Right renal cortex interstitium (tissue), 3 donors: ENCODE measurements around the gene OPN4. TPM values are rescaled to one million over a fixed set of nuclear protein-coding genes. Genes with fewer than 3 reads are reported as not detected.

Source experiments
- DNase-seq, 3 donors: peaks; one replicate each; pipeline ENCODE4 v3.0.0-alpha.2; 2013; ENCODE audit warnings: low read depth in 3 of 3, low spot score in 2 of 3
- polyA plus RNA-seq, 3 donors: library from polyadenylated mRNA; unstranded; fragments of 120-200 nt; gene quantifications; one replicate each; pipeline ENCODE4 v1.2.1, GENCODE V29; 2013; ENCODE audit not compliant: insufficient read length in 3 of 3

Gene OPN4
- polyA plus RNA-seq, 3 donors = not detected

DNA sequence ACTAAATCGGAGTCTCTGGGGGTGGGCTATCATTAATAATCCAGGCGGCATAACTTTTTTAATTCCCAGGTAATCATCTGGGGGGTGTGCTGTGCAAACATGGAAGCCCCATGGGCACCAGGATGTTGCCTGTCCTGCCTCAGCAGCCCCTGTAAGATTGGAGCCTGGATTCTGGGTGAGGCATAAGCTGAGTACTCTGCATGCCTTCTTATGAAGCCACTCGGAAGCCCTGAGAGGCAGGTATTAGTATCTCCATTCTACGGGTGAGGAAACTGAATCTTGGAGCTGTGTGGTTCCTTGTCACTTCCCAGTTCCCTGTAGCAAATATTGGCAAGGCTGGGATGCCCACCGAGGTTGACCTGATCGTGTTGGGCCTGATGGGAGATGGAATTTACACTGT, 7.4 kb upstream of the OPN4 start:
- no peak for DNase-seq

DNA sequence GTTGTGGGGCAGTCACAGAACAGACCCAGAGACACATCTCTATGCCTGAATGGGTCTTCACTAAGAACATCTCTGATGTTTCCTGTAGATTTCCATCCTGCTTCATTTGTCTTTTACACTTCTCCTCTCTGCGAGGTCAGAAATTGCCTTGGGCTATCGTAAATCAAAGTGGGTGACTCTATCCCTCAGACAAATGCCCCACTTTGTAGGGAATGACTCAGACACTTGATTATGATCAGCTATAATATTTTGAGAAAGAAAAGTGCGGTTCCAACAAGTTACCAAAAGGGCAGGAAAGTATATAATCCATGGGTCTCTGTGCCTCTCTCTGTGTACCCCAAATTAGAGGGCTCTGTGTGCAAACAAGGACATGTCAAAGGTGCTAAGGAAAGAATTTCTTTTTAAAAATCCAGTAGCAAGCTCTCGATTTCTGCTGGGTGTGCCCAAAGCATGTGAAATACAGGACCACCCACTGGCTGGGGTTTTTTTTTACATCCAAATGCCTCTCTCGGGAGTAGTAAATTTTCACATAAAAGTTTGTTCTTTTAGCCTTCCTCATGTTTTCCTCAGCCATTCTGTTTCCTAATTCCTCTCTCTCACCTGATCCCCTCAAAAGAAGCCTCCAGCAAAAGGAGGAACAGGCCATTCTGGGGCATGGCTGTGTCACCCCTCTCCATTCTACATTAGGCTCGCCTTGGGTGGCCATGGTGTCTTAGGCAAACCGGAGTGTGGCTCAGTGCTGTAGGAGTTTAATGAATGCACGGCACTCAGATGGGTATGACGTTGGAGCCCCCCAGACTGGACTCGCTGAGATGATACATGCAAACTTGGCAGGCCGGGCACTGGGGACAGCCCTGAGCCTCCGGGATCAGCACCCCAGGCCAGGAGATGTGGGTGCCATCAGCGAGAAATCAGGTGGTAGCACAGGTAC, 6.3 kb upstream of the OPN4 start:
- no peak for DNase-seq

DNA sequence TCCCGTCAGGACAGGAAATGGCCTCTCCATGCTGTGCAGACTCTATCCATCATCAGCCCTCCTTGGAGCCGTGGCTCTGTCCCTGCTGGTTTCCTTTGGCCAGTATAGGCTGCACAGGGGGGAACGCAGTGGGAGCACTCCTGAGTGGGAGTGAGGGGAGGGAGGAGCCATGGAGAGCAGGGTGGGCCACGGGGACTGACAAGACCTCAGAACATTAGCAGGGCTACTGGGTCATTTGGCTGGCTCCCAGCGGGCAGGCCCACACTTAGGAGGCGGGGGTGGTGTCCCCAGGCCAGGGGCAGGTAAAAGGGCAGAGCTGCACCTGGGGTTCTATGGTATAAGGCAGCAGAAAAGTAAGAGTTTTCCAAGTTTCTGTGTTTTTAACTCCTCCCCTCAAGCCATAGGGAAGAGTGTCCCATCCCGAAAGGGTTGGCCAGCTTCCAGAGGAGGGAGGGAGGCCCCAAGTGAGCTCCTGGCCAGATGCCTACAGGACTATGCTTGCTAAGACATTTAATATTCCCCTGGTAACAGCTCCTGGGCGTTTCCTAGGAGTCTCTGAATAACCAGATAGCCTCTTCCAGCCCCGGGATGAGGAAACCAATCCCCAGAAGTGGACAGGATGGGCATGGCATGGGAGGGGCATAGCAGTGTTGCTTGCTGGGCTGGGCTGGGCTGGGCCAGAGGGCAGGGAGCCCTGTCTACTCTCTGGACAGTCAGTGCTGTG, 5.5 kb upstream of the OPN4 start:
- DNase-seq = peak in 1 of 3 donors; percentile 52

DNA sequence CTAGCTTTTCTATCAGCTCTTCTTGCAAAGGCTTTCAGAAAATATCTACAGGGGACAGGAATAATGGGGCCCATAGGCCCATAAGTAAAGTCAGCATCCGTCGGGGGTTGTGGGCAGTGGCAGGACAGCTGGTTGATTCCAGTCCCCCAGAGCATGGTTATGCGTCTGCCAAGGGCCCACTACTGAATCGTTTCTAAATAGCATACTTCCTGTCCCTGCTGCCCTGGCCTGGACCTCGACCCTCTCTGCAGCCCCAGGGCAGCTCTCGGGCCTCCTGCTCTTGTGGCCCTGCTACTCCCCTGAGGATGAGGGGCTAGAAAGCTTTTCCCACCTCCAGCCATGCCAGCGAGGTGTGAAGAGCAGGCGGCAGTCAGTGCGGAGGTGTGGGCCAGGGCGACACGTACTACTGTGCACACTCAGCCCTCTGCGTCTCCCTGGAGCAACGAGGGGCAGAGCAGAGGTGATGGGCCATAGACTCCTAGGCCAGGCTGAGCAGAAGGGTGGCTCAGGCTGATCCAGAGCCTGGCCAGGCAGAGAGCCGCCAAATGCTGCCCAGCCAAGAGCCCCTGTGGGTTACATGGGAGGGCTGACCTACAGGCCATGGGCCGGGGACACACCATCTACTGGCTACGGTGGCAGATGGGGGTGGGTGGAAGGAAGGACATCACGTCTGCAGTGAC, 4.7 kb upstream of the OPN4 start:
- DNase-seq = no peak

DNA sequence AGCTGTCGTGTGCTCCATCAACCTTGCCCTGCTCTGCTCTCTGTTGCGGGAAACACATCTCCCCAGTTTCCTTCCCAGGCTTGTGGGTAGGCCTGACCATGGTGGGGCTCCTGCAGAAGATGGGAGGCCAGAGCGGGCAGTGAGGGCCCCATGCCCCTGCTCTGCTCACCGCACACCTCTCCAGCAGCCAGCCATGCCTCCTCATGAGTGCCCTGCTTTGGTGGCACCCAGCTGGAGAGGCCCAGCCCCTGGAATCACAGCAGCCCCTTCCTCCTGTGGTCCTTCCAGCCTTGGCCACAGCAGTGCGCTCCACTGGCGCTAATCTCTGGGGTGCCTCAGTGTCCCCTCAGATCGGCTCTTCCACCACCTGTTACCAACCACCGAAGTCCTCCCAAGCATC, 4.2 kb upstream of the OPN4 start:
- DNase-seq = no peak

DNA sequence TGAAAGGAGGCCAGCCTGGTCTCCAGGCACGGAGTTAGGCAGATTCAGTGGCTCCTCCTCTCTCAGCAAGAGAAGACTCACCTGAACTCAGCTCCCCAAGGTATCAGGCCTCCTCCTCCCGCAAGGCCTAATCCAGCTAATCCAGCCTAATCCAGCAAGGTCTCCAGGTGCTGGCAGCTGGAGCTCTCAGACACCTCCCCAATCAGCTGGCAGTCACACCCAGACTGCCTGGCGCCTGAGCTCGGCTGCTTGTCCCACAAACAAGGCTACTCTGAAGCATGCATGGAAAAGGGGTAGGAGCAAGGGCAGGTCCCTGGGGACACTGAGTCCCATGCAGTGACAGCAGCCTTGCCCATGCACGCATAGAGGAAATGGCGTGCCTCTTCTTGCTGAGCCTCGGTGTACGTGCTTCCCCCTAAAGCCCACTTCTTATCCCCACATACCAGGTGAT, 3.3 kb upstream of the OPN4 start:
- no peak for DNase-seq

DNA sequence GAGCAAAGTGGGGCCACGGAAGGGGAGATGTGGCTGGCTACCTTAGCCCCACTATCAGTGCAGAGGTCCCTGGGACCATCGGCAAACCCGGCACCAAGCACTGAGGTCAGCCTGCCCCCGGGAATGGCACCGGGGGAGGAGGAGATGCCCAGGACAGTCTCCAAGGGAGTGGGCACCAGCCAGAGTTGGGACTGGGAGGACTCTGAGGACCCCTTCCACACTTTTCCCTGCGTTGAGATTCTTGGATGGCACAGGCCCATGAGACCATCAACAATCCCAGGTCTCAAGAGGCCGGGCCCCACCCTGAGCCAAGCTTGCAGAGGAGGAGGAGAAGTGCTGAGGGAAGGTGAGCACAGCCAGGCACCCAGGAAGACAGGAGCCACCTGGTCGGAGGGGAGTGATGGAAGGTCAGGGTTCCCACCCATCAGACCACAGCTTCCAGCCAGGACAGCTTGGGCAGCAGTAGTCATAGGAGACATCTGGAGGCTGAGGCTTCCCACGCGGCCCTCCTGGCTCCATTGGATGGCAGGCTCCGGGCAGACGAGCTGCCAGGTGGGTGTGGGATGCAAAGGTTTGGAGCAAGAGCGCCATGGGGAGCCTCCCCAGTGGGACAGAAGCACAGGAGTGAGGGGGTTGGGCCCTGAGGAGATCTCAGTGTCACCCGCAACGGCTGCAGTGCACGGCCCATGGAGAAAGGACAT, 2.6 kb upstream of the OPN4 start:
- DNase-seq = no peak

DNA sequence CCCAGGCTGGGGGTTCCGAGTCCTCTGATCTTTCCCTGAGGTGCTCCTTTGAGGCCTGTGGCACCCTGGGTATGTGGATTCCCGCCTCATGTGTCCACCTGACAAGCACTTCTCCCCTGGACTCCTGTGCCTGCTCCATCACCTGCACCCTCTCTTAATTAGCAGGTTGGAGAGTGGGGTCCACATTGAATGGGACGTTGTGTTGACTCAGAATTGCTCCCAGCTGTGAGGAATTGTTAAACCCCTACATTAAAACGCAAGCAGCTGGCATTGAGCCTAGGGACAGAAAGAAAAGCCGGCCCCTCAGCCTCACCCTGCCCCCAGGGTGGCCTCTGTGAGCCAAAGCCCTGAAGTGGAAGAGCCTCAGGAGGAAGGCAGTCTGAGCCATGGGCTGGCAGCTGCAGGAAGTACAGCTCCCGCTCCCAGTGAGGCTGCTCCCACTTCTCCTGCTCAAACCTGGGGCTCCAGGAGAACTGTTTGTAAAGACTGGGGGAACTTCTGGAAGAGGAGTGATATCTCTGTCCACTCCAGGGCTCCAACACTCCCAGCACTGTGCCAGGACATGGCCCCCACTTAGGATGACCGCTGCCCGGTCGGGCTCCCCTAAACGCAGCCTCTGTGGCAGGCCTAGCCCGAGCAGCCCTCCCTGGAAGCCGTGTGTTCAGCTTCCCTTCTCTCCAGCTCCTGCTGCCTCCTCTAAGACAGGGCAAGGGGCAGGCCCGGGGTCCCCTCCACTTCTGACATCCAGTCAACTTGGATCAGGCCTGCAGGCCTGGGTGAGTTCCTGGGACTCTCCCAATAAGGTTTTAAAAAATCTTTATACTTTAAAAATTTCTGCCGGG, 1.8 kb upstream of the OPN4 start:
- DNase-seq = no peak

DNA sequence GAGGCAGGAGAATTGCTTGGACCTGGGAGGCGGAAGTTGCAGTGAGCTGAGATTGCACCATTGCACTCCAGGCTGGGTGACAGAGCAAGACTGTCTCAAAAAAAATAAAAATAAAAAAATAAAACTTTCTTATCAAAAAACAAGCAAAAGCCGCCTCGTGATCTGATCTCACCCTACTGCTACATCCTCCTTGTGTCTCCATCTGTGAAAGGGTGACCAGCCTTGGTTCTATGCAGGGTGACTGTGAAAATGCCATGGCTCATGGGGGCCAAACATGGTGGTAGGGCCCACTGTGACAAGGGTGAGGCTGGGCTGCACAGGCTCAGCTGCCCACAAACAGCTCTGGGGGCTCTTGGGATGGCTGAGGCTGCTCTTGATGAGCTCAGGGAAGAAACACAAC, 968 bp upstream of the OPN4 start:
- no peak for DNase-seq

DNA sequence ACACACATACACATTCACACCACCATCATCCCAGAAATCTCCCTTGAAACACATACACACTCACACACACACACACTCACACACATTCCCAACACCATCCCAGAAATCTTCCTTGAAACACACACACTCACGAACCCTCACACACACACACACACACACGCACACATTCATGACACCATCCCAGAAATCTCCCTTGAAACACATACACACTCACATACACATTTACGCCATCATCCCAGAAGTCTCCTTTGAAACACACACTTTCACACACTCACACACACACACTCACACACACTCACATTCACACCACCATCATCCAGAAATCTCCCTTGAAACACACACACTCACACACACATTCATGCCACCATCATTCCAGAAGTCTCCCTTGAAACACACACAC, 360 bp upstream of the OPN4 start:
- no peak for DNase-seq

DNA sequence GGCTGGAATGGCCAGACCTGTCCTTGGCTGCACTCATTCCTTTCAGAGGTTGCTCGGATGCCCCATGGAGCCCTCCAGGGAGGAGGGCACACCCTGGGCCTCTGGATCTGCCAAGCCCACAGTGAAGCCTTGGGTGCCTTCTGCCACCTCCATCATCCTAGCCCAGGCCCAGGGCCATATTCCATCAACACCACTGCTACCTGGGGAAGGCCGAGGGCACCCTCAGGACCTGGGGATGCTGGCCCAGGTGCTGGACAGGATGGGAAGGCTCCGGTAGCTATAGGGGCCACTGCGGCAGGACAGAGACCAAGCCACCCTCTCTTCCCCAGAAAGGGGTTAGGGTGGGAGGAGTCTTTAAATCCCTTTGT, 810 bp downstream of the OPN4 start:
- no peak for DNase-seq

DNA sequence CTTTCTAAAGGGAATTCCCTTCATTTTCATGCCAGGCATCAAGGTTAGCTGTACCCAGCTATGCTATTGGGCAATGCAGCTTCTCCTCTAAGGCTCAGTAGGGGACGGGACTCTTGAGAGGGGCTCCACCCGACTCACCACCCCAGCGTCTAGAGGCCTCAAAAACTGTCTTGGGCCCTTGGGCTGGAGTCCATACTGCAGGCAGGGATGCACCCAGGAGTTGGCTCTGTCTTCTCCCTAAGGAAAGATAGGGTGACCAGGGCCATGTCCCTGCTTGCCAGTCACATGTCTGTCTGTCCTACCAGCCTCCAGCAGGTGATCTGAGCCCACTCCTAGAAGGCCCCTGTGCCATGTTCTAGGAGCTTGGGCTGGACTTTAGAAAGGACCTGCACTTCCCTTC, 1.2 kb downstream of the OPN4 start:
- DNase-seq = no peak

DNA sequence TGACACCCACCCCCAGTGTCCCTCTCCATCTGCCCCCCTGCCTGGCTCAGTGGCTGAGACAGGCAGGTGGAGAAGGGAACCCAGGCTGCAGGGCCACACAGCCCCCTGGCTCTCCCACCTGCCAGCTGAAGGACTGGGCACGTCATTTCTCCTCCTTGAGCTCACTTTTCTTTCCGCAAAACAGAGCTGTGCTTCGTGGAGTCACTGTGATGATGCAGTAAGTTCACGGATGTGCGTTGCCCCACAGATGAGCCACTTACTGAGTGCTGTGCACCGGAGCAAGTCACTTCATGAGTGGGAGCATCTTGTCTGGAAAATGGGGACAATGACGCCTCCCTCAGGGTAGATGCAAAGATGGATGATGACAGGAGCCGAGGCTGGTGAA, 2.7 kb downstream of the OPN4 start:
- DNase-seq = no peak

DNA sequence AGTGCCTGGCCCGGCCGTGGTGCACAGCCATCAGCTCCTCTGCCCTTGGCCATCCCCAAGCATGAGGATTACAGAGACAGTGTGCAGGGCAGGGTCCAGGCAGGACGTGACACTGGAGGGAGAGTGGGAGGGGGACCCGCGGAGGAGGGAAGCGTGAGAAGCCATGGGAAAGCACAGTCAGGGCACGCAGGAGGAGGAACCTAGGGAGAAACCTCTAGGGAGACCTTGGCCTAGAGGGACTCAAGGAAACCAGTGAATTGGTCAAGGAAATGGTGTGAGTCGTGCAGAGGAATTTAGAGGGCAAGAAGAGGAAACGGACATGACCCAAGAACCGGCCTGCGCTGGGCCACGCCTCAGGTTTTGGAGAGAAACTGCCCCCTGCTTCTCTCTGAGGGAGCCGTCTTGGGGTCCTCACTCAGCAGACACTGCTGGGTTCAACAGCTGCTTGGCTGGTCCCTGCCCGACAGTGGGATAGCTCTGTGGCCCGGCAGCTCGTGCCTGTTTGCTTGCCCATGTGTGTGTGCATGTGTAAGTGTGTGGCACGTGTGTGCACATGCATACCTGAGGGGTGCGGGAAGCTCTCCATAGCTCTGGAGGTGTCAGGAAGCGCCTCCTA, 3.2 kb downstream of the OPN4 start:
- DNase-seq = no peak

DNA sequence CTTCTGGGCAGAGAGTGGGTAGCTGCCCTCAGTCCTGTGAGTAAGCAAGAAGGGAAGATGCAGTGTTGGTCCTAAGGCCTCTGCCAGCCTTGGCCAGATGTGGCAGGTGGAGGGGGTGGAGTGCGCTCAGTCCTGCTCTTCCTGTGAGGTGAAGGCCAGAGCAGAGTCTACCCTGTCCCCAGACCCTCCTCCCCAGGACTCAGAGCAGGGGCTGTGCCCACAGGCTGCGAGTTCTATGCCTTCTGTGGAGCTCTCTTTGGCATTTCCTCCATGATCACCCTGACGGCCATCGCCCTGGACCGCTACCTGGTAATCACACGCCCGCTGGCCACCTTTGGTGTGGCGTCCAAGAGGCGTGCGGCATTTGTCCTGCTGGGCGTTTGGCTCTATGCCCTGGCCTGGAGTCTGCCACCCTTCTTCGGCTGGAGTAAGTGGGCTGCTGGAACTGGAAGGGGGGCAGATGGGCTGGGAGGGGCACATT, 4.0 kb downstream of the OPN4 start:
- no peak for DNase-seq

DNA sequence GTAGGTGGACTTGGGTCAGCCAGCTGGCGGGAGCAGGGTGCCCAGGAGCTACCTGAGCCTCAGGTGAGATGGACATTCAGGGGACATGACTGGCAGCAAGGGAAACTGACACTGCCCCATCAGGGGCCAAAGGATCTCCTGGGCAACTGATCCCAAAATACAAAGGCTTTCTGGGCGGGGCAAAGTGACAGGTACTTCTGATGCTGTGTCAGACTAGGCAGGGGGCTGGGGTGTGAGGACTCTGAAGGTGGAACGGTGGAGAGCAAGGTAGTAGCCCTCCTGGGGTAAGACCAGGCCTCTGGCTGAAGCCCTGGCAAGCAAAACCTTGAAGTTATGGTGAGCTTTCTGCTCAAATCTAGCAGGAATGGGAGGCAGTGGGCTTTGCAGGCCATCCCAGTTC, 4.4 kb downstream of the OPN4 start:
- no peak for DNase-seq

DNA sequence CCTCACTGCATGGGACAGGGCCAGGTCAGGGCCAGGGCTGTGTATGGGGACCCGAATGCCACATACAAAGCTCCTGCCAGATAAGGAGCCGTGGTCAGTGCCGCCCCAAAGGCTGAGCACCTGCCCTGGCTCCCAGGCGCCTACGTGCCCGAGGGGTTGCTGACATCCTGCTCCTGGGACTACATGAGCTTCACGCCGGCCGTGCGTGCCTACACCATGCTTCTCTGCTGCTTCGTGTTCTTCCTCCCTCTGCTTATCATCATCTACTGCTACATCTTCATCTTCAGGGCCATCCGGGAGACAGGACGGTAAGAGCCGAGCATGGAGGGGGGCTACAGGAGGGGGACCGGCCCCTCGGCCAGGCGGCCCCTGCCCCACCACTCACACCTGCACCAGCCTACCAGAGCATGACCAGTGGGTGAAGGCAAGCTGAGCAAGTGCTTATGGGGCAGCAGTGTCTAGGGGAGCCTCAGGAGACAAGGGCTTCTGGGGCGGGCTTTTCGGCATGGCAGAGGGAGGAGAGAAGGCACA, 4.9 kb downstream of the OPN4 start:
- DNase-seq = no peak

DNA sequence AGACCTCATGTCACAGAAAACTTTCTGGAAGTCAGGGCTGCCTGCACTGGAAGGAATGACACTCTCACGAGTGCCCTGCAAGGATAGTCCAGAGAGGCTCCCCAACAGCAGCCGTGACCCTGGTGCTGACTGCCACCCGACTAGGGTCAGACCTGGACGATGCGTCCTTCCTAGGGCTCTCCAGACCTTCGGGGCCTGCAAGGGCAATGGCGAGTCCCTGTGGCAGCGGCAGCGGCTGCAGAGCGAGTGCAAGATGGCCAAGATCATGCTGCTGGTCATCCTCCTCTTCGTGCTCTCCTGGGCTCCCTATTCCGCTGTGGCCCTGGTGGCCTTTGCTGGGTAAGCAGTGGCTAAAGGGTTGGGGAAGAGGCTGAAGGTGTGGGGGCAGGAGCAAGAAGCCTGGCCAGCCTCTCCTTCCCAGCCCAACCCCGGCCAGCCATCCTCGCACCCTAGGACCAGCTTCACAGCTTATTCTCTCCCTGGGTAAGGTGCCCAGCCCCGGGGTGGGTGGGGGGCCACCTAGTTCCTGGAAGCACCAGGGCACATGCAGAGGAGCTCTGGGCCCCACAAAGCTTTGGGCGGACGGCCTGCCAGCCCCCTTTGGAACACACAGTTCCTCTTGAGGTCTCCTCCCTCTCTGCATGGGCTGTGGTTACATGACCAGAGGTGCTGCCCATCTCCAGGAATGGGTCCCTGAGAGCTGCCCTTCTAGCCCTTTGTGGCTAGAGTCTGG, 5.5 kb downstream of the OPN4 start:
- no peak for DNase-seq
